Upper lobe of left lung (tissue), 6 donors: ENCODE measurements around the gene TRIM52. TPM values are rescaled to one million over a fixed set of nuclear protein-coding genes. Genes with fewer than 3 reads are reported as not detected.
A peak's percentile ranks its signal among the peaks of the same experiment; 100 is the strongest.
"Not testable (repeated sequence)": the region's sequence is repeated elsewhere in the genome, so short reads cannot be mapped to it uniquely, and the experiment has no call there.

Source experiments
- ATAC-seq, 2 donors: fragments of 200-7000 bp; cut with Tn5 transposase; one replicate each; pipeline ENCODE4 v1.9.1; 2022; ENCODE audit warnings: mild to moderate bottlenecking in 2 of 2, moderate library complexity in 2 of 2; ENCODE audit not compliant: low FRiP score in 2 of 2
- DNase-seq, 2 donors: peaks; one replicate each; pipeline ENCODE4 v3.0.0-alpha.2; 2019 to 2020
- H3K27ac ChIP-seq, 4 donors: fragments of 200-600 bp; sonication (generic); one replicate each; pipeline ENCODE4 v1.5.1; 2016 to 2019
- H3K27me3 ChIP-seq, 4 donors: fragments of 200-600 bp; sonication (generic); one replicate each; pipeline ENCODE4 v1.5.1; 2017 to 2019
- H3K36me3 ChIP-seq, 4 donors: fragments of 200-600 bp; sonication (generic); one replicate each; pipeline ENCODE4 v1.5.1; 2016 to 2019
- H3K4me1 ChIP-seq, 4 donors: fragments of 200-600 bp; sonication (generic); one replicate each; pipeline ENCODE4 v1.5.1; 2018 to 2019
- H3K4me3 ChIP-seq, 4 donors: fragments of 200-600 bp; sonication (generic); one replicate each; pipeline ENCODE4 v1.5.1; 2017 to 2019; ENCODE audit warnings: mild to moderate bottlenecking in 2 of 4, moderate library complexity in 1 of 4
- H3K9me3 ChIP-seq, 4 donors: fragments of 200-600 bp; sonication (generic); one replicate each; pipeline ENCODE4 v1.5.1; 2018 to 2019
- EP300 ChIP-seq, 4 donors: sonication (generic); formaldehyde crosslinking; IDR thresholded peaks; one replicate each; pipeline ENCODE4 v1.5.1; 2017; ENCODE audit warnings: antibody characterized with exemption in 4 of 4, control low read depth in 2 of 4
- POLR2A ChIP-seq, 4 donors: fragments of 450-650 bp; IDR thresholded peaks; one replicate each; pipeline ENCODE4 v1.5.1; 2016 to 2017; ENCODE audit warnings: antibody characterized with exemption in 4 of 4, mild to moderate bottlenecking in 2 of 4
- POLR2AphosphoS5 ChIP-seq, 2 donors: sonication (generic); formaldehyde crosslinking; IDR thresholded peaks; one replicate each; pipeline ENCODE4 v1.5.1; 2017; ENCODE audit warnings: antibody characterized with exemption in 2 of 2
- WGBS, 2 donors: methylation state at CpG; one replicate each; pipeline ENCODE4 v1.1.5; 2017 to 2018; 5-methylcytosine and 5-hydroxymethylcytosine counted together
- total RNA-seq, 6 donors: library from RNA; depleted of rRNA in 4 of 6; stranded (reverse); fragments of >200 nt in 4 of 6; gene quantifications; one replicate each; pipeline versions ENCODE4 v1.1.0 to v1.2.1, GENCODE V29; 2016 to 2021
- TF ChIP-seq, protein P1 (sequence below), 6 experiments: fragments of 450-650 bp in 4 of 6; fragments of 200-600 bp in 2 of 6; sonication (generic) in 2 of 6; IDR thresholded peaks; one replicate each; pipeline ENCODE4 v1.5.1; 2016 to 2019; ENCODE audit warnings: antibody characterized with exemption in 6 of 6
- donor health status: DM: no; HTN: no; CAD: no; lungs with moderate emphysema.
- donor health status: DM: no; HTN: yes; CAD: no; lungs with severe emphysema.

The TRIM52 gene
- total RNA-seq, 6 donors from 2014 or later: 12.3 to 47.1 (median 15.6) TPM

DNA sequence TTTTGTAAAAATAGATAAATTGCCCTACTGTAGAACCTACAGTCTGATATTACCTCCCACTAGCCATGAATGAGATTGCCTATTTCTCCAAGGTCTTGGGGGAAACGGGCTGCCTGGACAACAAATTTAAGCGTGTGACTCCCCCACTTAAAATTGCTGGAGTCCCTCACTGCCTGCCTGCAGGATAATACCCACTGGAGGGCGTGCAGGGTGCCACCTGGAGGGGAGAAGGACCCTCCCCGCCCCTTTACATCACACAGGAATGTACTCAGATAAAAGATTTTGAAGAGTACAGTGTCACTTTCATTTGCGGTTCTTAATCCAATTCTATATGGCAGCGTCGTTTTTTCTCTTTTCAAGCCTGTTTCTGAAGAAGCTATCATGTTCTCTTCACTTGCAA lies 49.7 kb downstream of the TRIM52 start:
- Histone ChIP-seq H3K4me1 (peaks cover 5 to 17% (median 10%) of the 10 kb centered on the region in 4 donors), H3K27ac (no peak overlapping the region), H3K4me3 (no peak overlapping the region), H3K36me3 (no peaks in the 10 kb centered on the region), H3K9me3 (no peaks in the 10 kb centered on the region), H3K27me3 (no peaks in the 10 kb centered on the region)
- TF ChIP-seq POLR2A (IDR thresholded peaks at IDR 0.05) (no peak), POLR2AphosphoS5 (IDR thresholded peaks at IDR 0.05) (no peak), EP300 (IDR thresholded peaks at IDR 0.05) (no peak)
- TF ChIP-seq, protein P1, sequence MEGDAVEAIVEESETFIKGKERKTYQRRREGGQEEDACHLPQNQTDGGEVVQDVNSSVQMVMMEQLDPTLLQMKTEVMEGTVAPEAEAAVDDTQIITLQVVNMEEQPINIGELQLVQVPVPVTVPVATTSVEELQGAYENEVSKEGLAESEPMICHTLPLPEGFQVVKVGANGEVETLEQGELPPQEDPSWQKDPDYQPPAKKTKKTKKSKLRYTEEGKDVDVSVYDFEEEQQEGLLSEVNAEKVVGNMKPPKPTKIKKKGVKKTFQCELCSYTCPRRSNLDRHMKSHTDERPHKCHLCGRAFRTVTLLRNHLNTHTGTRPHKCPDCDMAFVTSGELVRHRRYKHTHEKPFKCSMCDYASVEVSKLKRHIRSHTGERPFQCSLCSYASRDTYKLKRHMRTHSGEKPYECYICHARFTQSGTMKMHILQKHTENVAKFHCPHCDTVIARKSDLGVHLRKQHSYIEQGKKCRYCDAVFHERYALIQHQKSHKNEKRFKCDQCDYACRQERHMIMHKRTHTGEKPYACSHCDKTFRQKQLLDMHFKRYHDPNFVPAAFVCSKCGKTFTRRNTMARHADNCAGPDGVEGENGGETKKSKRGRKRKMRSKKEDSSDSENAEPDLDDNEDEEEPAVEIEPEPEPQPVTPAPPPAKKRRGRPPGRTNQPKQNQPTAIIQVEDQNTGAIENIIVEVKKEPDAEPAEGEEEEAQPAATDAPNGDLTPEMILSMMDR (IDR thresholded peaks at IDR 0.05): no peak
- ATAC-seq: no peak
- 55 to 61% methylated on average over 7 of the region's 7 CpGs for WGBS, 2 donors
- no peak for DNase-seq

DNA sequence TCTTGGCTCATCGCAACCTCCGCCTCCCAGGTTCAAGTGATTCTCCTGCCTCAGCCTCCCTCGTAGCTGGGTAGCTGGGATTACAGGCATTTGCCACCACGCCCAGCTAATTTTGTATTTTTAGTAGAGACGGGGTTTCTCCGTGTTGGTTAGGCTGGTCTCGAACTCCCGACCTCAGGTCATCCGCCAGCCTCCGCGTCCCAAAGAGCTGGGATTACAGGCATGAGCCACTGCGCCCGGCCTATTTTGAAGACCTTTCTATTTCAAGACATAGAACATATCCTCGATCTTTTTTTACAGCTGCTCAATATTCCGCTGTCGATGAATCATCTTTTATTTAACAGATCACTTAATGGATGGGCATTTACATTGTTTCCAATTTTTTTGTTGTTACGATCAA lies 50.2 kb downstream of the TRIM52 start:
- not testable (repeated sequence) for DNase-seq, ATAC-seq, H3K4me3 ChIP-seq, H3K36me3 ChIP-seq, H3K27me3 ChIP-seq, H3K9me3 ChIP-seq, H3K27ac ChIP-seq
- peaks cover 10 to 18% (median 12%) of the 10 kb centered on the region in 4 donors for H3K4me1 ChIP-seq
- 83 to 88% methylated on average over 17 of the region's 17 CpGs for WGBS, 2 donors

DNA sequence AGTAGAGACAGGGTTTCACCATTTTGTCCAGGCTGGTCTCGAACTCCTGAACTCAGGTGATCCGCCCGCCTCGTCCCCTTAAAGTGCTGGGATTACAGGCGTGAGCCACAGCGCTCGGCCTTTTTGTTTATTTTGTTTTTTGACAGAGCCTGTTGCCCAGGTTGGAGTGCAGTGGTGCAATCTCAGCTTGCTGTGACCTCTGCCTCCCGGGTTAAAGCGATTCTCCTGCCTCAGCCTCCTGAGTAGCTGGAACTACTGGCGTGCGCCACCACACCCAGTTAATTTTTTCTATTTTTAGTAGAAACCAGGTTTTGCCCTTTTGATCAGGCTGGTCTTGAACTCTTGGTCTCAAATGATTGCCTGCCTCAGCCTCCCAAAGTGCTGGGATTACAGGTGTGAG lies 50.8 kb downstream of the TRIM52 start:
- not testable (repeated sequence) for H3K4me3 ChIP-seq, H3K36me3 ChIP-seq, DNase-seq, H3K9me3 ChIP-seq, H3K27ac ChIP-seq, H3K27me3 ChIP-seq, ATAC-seq
- 69 to 87% methylated on average over 11 of the region's 11 CpGs for WGBS, 2 donors
- peaks cover 15 to 23% (median 17%) of the 10 kb centered on the region in 4 donors for H3K4me1 ChIP-seq

DNA sequence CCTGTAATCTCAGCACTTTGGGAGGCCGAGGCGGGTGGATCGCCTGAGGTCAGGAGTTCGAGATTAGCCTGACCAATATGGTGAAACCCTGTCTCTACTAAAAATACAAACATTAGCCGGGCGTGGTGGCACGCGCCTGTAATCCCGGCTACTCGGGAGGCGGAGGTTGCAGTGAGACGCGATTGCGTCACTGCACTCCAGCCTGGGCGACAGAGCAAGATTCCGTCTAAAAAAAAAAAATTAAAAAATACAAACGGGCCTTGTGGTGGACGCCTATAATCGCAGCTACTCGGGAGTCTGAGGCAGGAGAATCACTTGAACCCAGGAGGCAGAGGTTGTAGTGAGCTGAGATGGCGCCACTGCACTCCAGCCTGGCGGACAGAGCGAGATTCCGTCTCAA lies 51.9 kb downstream of the TRIM52 start:
- not testable (repeated sequence) for H3K27me3 ChIP-seq

DNA sequence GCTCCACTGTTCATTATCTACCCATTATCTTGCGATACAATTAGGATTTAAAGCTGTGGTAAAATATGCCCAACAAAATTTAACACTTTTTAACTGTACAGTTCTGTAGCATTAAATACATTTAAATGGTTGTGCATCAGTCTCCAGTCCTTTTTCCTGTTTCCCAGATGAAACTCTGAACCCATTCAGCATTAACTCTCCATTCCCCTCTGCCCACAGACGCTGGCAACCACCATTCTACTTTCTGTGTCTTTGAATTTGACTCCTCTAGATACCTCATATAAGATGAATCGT lies 53.0 kb downstream of the TRIM52 start:
- H3K4me3 ChIP-seq: no peak overlapping the region
- TF ChIP-seq POLR2A (IDR thresholded peaks at IDR 0.05): no peak

More for the DNA sequence above, 51.9 kb downstream of the TRIM52 start:
- 85 to 90% methylated on average over 24 of the region's 24 CpGs for whole genome bisulfite sequencing, 2 donors
- not testable (repeated sequence) for H3K4me3 ChIP-seq, H3K36me3 ChIP-seq, ATAC-seq, H3K27ac ChIP-seq, DNase-seq, H3K9me3 ChIP-seq
- peaks cover 21 to 35% (median 28%) of the 10 kb centered on the region in 4 donors for H3K4me1 ChIP-seq

DNA sequence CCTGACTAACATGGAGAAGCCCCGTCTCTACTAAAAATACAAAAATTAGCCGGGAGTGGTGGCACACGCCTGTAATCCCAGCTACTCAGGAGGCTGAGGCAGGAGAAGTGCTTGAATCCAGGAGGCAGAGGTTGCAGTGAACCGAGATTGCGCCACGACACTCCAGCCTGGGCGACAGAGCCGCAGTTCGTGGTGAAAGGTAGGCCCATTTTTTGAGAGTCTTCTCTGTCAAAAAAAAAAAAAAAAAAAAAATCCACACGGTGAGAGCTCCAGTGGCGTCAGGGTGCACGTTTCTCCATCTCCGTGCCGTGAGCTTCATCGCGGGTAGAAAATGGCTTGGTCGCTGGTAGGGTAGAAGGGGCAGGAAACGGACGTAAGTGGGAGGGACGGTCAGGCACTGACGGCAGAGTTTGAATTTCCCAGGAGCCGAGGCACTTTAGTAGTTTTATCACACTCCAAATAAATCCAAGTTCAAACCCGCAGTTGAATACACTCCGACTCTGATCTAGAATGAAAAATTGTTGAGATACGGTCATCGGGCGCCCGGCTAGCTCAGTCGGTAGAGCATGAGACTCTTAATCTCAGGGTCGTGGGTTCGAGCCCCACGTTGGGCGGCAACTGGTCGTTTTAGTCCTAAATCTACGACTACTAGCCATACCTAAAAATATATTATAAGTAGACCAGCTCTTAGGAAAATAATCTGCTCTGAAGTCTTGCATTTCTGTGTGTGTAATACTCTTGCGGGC lies 53.6 kb downstream of the TRIM52 start:
- Histone ChIP-seq H3K27ac (peak overlapping the region; percentile 71 to 83 (median 76)), H3K4me1 (peaks cover 26 to 44% (median 38%) of the 10 kb centered on the region in 4 donors), H3K36me3 (no peaks in the 10 kb centered on the region), H3K4me3 (peak overlapping the region; percentile 34 to 79 (median 70)), H3K27me3 (peaks cover 0 to 9% (median 2%) of the 10 kb centered on the region in 4 donors), H3K9me3 (no peaks in the 10 kb centered on the region)
- DNase-seq: peak in 1 of 2 donors; percentile 77
- peak; percentile 60 to 70 for ATAC-seq
- 1% methylated on average over 30 to 36 of the region's 36 CpGs for WGBS, 2 donors
- TF ChIP-seq, protein P1 (IDR thresholded peaks at IDR 0.05): no peak
- peak in 1 of 2 donors; percentile 22 for TF ChIP-seq POLR2AphosphoS5 (IDR thresholded peaks at IDR 0.05)

More for the DNA sequence above, 53.0 kb downstream of the TRIM52 start:
- Histone ChIP-seq H3K4me1 (peaks cover 26 to 44% (median 37%) of the 10 kb centered on the region in 4 donors), H3K9me3 (no peaks in the 10 kb centered on the region), H3K27me3 (peaks cover 0 to 9% (median 2%) of the 10 kb centered on the region in 4 donors), H3K36me3 (no peaks in the 10 kb centered on the region), H3K27ac (peak overlapping the region in 2 of 4 donors; percentile 78 to 83)
- DNase-seq (no peak), ATAC-seq (no peak)
- 43 to 52% methylated on average over 3 of the region's 3 CpGs for WGBS, 2 donors
